ENCODE measurements around the gene DNMBP. TPM values are rescaled to one million over a fixed set of nuclear protein-coding genes. Genes with fewer than 3 reads are reported as not detected.

DNMBP gene
- polyA plus RNA-seq, 2 of the 4 experiments (the other 2 are of a cell fraction): 13.7 to 20.3 TPM

- TF ChIP-seq E2F6 (IDR thresholded peaks at IDR 0.05; ENCODE audit: borderline replicate concordance, low read depth) (no peak), NFE2L2 (conservative IDR thresholded peaks at IDR 0.05; ENCODE audit: low read length) (no peak), CHD4 (IDR thresholded peaks at IDR 0.05; ENCODE audit: borderline replicate concordance) (no peak), REST (IDR thresholded peaks at IDR 0.05) (no peak)
Observed at GRCh38 chr10:99894613-99895012, 115.1 kb downstream of the DNMBP start (continued).

- Histone ChIP-seq H3K27ac (no peak overlapping the region), H3K9me3 (no peaks in the 10 kb centered on the region), H3K4me2 (no peak overlapping the region), H3K4me1 (no peaks in the 10 kb centered on the region), H3K4me3 (no peak overlapping the region)
- DNase-seq (ENCODE audit: low read depth in 1 of 2, low spot score in 1 of 2) (no peak), FAIRE-seq (no peak), ATAC-seq (no peak)
- POLR2A ChIA-PET: no interaction called here
- CTCF ChIA-PET: interaction anchor here (0.9 to 2.1 kb wide), 8 partner anchors 10 to 157 kb away, joined by 3 to 6 read pairs (median 4); partner anchors contain the start of gene DNMBP
- TF ChIP-seq JUN (IDR thresholded peaks at IDR 0.05) (no peak), FOXS1 (CRISPR knock-in tag; IDR thresholded peaks at IDR 0.05) (no peak), MAX (IDR thresholded peaks at IDR 0.05) (no peak)
- 85% methylated on average over 4 of the region's 4 CpGs for WGBS (ENCODE audit: missing lambda C conversion rate)
Observed at GRCh38 chr10:99888622-99889021, 121.1 kb downstream of the DNMBP start.

- Histone ChIP-seq H3K4me3 (no peak overlapping the region), H3K4me1 (no peaks in the 10 kb centered on the region), H3K27ac (no peak overlapping the region), H3K9me3 (no peaks in the 10 kb centered on the region), H3K4me2 (no peak overlapping the region)
- DNase-seq (ENCODE audit: low read depth in 1 of 2, low spot score in 1 of 2): no peak
- ChIA-PET CTCF (interaction anchor here (0.6 to 3.4 kb wide), 5 partner anchors 38 to 162 kb away, joined by 4 to 11 read pairs (median 5); partner anchors contain the start of gene DNMBP), POLR2A (interaction anchor here (0.6 to 0.7 kb wide), 2 partner anchors 13 to 487 kb away, joined by 3 to 4 read pairs; no protein-coding TSS in a partner anchor)
- no peak for FAIRE-seq
- WGBS (ENCODE audit: missing lambda C conversion rate): 92% methylated on average over 2 of the region's 2 CpGs
- TF ChIP-seq HOXA7 (CRISPR knock-in tag; IDR thresholded peaks at IDR 0.05): no peak
- TF ChIP-seq CHD2 (IDR thresholded peaks at IDR 0.05; ENCODE audit: low read length, partially characterized antibody): no peak
- TF ChIP-seq RFX5 (IDR thresholded peaks at IDR 0.05): no peak
- TF ChIP-seq PHF8 (IDR thresholded peaks at IDR 0.05; ENCODE audit: borderline replicate concordance, low read depth): no peak
- TF ChIP-seq NR3C1 (IDR thresholded peaks at IDR 0.05): no peak
- TF ChIP-seq CTCF (IDR thresholded peaks at IDR 0.05): no peak
- TF ChIP-seq CBX8 (IDR thresholded peaks at IDR 0.05): no peak
- TF ChIP-seq BCL3 (IDR thresholded peaks at IDR 0.05): no peak
- TF ChIP-seq MAX (IDR thresholded peaks at IDR 0.05): no peak
- no peak for ATAC-seq
Observed at GRCh38 chr10:99883523-99883922, 126.2 kb downstream of the DNMBP start.
